Eye (tissue), 1 donor: ENCODE data around the gene NT5C2.
"Not testable (repeated sequence)": the region's sequence is repeated elsewhere in the genome, so short reads cannot be mapped to it uniquely, and the experiment has no call there.

ENCODE experiments used
- DNase-seq: peaks from one replicate; pipeline ENCODE4 v3.0.0-alpha.2; 2015

NT5C2 gene

DNA sequence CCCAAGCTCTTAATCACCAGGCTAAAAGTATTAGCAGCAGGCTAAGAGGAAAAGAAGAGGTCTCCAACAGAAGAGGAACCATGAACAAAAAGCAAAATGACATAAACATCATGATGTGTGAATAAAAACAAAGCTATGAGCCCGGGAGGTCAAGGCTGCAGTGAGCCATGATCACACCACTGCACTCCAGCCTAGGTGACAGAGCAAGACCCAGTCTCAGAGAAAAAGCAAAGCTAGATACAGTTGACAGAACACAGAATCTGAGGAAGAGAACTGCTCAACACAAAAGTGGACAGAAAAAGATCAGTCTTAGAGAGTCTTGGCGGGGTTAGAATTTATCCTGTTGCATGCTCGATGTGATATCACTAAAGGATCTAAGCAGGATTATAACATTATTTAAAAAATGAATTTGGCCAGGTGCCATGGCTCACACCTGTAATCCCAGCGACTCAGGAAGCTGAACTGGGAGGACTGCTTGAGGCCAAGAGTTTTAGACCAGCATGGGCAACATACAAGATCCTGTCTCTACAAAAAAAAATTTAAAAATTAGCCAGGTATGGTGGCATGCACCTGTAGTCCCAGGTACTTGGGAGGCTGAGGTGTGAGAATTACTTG, 37.5 kb downstream of the NT5C2 start:
- no peak for DNase-seq

DNA sequence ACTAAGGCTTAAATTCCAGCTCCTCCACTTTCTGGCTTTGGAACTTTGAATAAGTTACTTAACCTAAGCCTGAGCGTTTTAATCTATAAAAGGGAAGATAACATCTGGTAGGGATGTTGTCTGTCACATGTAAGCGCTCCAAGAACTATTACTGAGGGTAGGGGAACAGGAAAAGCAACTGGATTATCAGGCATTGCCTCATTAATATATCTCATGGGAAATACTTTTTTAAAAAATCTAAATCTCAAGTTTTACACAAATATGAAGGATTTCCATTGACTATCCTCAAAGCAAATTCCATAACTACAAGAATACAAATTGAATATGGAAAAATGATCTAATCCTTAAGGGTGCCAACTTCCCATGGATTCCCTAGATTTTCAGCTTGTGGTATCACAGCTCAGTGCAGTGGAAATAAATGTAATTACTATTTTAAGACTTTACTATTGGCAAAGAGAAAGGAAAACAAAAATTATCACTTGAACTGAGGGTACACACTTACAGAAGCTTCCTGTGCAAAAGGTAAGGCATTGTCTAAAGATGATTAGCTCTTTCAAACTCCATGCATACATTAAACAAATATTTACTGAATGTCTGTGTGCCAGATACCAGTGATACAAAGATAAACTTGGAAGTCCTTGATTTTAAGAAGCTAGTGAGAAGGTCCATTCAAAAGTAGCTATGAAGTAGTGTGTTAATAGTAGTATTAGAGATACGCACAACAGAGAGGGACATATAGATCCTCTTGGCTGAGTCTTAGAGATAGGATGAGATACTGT, 38.4 kb downstream of the NT5C2 start:
- peak; percentile 34 for DNase-seq

DNA sequence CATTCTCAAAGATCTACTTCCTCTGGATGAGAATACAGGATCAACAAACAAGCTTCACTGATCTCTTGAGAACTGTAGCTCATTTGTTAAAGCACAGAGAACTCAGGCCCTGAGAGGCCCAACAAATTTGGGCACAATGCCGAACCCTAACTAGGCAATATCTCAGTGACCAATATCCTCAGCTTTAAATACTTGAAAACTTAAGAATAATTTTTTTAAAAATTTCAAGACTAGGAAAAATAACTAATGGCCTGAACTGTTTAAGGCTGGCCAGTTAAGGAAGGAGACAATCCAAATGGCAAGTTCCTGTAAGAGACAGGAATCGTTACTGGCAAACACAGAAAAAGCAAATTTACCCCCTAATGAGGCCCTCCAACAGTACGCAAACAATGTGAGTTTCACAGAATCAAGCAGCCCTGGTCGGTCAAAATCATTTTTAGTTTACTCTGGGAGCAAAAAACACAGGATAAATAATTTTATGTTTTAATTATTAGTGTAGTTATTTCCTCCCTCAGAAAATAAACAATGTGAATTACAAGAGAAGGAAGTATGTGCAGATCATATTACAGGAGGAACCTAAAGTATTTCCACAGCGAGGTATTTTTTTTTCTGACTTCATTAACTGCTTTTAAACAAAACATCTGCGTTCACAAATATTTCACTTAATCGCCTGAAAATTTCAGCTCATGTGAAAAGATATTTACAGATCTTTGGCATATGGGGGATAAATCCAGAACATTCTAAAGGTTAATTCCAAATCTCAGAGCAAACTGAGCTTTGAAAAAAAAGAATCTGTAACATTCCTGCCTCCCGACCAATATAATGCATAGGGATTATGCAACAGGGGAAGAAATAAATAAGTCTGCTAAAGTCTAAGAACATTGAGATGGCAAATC, 39.5 kb downstream of the NT5C2 start:
- DNase-seq: peak; percentile 73

DNA sequence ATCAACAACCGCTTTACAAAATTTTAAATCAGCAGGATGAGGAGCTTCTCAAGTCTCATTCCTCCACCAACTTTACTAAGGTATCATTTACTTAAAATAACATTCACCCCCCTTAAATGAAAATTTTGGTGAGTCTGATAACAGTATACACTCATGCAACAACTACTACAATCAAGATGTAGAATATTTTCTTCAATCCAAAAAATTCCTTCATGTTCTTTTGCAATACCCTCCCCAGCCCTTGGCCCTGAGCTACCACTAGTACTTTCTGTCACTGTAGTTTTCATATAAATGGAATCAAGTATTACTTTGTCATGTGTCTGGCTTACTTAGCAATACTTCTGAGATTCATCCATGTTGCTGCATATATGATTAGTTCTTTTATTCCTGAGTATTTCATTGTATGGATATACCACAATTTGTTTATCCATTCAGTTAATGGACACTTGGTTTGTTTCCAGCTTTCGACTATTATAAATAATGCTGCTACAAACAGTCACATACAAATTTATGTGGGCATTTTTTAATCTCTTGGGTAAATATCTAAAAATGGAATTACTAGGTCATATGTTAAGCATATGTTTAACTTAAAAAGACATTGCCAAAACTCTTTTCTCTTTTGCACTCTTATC, 43.0 kb downstream of the NT5C2 start:
- no peak for DNase-seq

DNA sequence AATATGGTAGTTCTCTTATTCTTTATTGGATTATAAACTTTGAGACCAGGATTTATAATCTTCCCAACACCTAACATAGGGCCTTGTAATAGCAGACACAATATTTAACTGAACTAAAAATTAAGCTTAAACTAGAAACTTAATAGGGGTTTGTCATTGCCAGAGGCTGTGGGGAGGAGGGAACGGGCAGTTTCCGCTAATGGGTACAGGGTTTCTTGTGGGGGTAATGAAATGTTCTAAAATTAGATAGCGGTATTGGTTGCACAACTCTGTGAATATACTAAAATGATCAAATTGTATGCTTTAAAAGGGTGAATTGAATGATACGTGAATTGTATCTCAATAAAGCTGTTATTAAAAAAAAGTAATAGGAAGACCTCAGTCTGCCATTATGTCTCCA, 45.4 kb downstream of the NT5C2 start:
- DNase-seq: no peak

- DNase-seq: peak; percentile 68
These were observed 47.1 kb downstream of the NT5C2 start for GRCh38 chr10:103145860-103146466.

DNA sequence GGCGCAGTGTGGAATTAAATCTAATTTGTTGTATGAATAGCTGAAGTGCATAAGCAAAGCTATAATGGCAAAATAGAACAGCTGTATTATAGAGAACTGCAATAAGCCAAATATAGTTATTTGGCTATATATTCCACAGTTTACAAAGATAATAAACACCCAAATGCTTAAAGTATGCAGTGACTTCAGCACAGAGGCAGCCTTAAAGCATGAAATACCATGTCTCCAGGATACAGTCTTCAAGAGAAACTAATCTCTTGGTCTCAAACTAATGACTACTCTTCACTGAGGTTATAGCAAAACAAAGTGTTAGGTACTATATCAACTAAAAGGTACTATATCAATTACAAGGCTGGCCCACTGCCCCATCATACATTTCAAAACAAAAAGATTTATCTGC, 48.0 kb downstream of the NT5C2 start:
- peak; percentile 24 for DNase-seq

- DNase-seq: no peak
These were observed 49.0 kb downstream of the NT5C2 start for GRCh38 chr10:103144041-103144440.

- not testable (repeated sequence) for DNase-seq
These were observed 49.4 kb downstream of the NT5C2 start for GRCh38 chr10:103143641-103144040.

GRCh38 chr10:103141950-103142349, 51.1 kb downstream of the NT5C2 start:
- DNase-seq: no peak

- DNase-seq: no peak
These were observed 52.6 kb downstream of the NT5C2 start for GRCh38 chr10:103140469-103140868.

GRCh38 chr10:103139803-103140202, 53.3 kb downstream of the NT5C2 start:
- DNase-seq: no peak

DNA sequence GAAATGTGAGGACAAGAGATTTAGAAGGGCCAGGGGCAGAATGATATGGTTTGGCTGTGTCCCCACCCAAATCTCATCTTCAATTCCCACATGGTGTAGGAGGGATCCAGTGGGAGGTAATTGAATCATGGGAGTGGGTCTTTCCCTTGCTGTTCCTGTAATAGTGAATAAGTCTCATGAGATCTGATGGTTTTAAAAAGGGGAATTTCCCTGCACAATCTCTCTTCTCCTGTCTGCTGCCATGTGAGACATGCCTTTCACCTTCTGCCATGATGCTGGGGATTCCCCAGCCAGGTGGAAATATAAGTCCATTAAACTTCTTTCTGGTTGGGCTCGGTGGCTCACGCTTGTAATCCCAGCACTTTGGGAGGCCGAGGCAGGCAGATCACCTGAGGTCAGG, 57.9 kb downstream of the NT5C2 start:
- DNase-seq: not testable (repeated sequence)

GRCh38 chr10:103130910-103131309, 62.2 kb downstream of the NT5C2 start:
- DNase-seq: no peak

GRCh38 chr10:103130180-103130579, 62.9 kb downstream of the NT5C2 start:
- not testable (repeated sequence) for DNase-seq

GRCh38 chr10:103127241-103127640, 65.8 kb downstream of the NT5C2 start:
- DNase-seq: no peak

GRCh38 chr10:103125323-103126267, 67.5 kb downstream of the NT5C2 start:
- DNase-seq: no peak

DNA sequence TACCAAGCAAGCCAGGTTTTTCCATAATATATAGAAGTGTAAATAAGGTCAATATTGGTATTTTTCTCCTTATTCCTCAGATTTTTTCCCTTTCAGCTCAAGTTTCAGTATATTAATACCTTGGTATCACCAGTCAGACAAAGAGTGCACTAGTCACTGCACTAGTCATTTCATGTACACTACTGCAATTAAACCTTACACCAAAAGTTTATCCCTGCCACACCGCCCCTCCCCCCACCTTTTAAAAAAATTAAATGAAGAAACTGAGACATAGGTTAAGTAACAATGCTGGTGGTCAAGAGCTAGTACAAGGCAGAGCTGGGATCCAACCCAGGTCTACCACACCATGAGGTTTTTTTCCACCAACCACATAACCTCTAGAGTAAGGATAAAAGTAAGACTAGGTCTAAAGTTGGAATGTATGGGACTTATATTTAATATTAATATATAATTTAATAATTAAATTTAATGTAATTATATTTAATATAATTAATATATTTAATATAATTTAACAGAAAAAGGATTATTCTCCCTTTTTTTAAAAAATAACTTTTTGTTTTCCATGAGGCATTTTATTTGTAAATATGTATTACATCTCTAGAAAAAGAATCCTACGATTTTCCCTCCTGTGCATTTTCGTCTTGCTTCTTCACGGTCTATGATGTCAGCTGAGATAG, 68.5 kb downstream of the NT5C2 start:
- DNase-seq: no peak

- no peak for DNase-seq
These were observed 69.6 kb downstream of the NT5C2 start for GRCh38 chr10:103123282-103124024.
